Lung (tissue), 12 donors: ENCODE measurements around the gene NOSIP. TPM values are rescaled to one million over a fixed set of nuclear protein-coding genes. Genes with fewer than 3 reads are reported as not detected.

ENCODE experiments used
- ATAC-seq: fragments of 200-7000 bp; cut with Tn5 transposase; one replicate; pipeline ENCODE4 v1.9.1; 2020; ENCODE audit warnings: moderate number of reproducible peaks; ENCODE audit not compliant: insufficient read depth, low FRiP score
- DNase-seq, 3 donors: peaks; one replicate each; pipeline ENCODE4 v3.0.0-alpha.2; 2013 to 2017
- H3K27ac ChIP-seq, 2 donors: one replicate each; pipeline ENCODE4 v1.5.1; 2013; ENCODE audit warnings: mild to moderate bottlenecking in 2 of 2, moderate library complexity in 2 of 2, control low read depth in 1 of 2, inconsistent platforms in 1 of 2, low read depth in 1 of 2, low read length in 1 of 2
- H3K27me3 ChIP-seq, 3 donors: one replicate each; pipeline ENCODE4 v1.5.1; 2013; ENCODE audit warnings: low read length in 2 of 3; ENCODE audit not compliant: control insufficient read depth in 3 of 3, insufficient read depth in 3 of 3
- H3K36me3 ChIP-seq, 4 donors: one replicate each; pipeline ENCODE4 v1.5.1; 2013; ENCODE audit warnings: low read length in 4 of 4, mild to moderate bottlenecking in 1 of 4, moderate library complexity in 1 of 4; ENCODE audit not compliant: control insufficient read depth in 4 of 4, insufficient read depth in 4 of 4
- H3K4me1 ChIP-seq, 5 donors: one replicate each; pipeline ENCODE4 v1.5.1; 2013; ENCODE audit warnings: low read length in 5 of 5, mild to moderate bottlenecking in 2 of 5, moderate library complexity in 1 of 5; ENCODE audit not compliant: control insufficient read depth in 5 of 5, insufficient read depth in 5 of 5
- H3K4me3 ChIP-seq: one replicate; pipeline ENCODE4 v1.5.1; 2013; ENCODE audit warnings: mild to moderate bottlenecking, control low read depth, moderate library complexity
- H3K9ac ChIP-seq, 2 donors: one replicate each; pipeline ENCODE4 v1.5.1; 2013; ENCODE audit warnings: low read length in 2 of 2, control low read depth in 1 of 2; ENCODE audit not compliant: insufficient read depth in 1 of 2
- H3K9me3 ChIP-seq, 4 donors: one replicate each; pipeline ENCODE4 v1.5.1; 2013; ENCODE audit warnings: low read length in 3 of 4, mild to moderate bottlenecking in 1 of 4, moderate library complexity in 1 of 4; ENCODE audit not compliant: control insufficient read depth in 4 of 4, insufficient read depth in 3 of 4
- WGBS, 2 donors: extraction: QIAGEN DNeasy Blood & Tissue Kit; methylation state at CpG; one replicate each; pipeline ENCODE4 v1.1.7; 2013; 5-methylcytosine and 5-hydroxymethylcytosine counted together
- polyA plus RNA-seq, 2 donors: library from polyadenylated mRNA; stranded (reverse); fragments of 200-250 nt; gene quantifications; one replicate each; pipeline ENCODE4 v1.2.1, GENCODE V29; 2013
- total RNA-seq, 2 donors: library from RNA; depleted of rRNA in 1 of 2; stranded (reverse); fragments of >200 nt in 1 of 2; gene quantifications; one replicate each; pipeline ENCODE4 v1.2.1, GENCODE V29; 2014 to 2021
- TF ChIP-seq, protein P1 (sequence below): IDR thresholded peaks from 2 replicates; pipeline ENCODE4 v1.5.1; 2012; ENCODE audit warnings: mild to moderate bottlenecking; ENCODE audit errors: control extremely low read depth, extremely low read depth
- donor health status: control.
- donor health status: control.
- donor health status: Bipolar disorder and iron deficiency.
- donor health status: healthy.
- donor health status: DM: yes; HTN: yes; CAD: no.

The NOSIP gene
- total and polyA plus RNA-seq, 4 donors: 40.9 to 84.2 (median 62.6) TPM

DNA sequence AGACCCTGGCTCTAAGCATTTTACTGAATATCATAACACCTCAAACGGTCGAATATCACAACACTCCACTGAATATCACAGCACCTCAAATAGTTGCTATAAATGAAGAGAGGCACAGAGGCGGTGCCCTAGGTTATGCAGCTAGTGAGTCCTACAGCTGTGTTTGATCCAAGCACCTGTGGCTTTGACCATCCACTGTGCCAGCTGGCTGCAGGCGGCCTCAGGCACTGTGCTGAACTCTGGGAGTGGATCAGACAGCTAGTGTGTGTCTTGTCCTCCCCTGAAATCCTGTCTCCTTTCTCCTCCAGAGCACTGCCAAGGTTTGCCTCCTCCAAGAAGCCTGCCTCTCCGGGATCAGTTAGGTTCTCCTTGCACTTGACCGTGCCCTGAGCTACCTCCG is 7.3 kb downstream of the NOSIP start:
- H3K4me3 ChIP-seq: no peak overlapping the region
- WGBS, 2 donors: 92 to 96% methylated on average over 7 of the region's 7 CpGs
- no peaks in the 10 kb centered on the region for H3K9me3 ChIP-seq
- peaks cover 4 to 15% (median 7%) of the 10 kb centered on the region in 4 donors for H3K36me3 ChIP-seq
- H3K4me1 ChIP-seq: peaks cover 3 to 7% (median 6%) of the 10 kb centered on the region in 5 donors
- H3K27me3 ChIP-seq: no peaks in the 10 kb centered on the region
- TF ChIP-seq, protein P1, sequence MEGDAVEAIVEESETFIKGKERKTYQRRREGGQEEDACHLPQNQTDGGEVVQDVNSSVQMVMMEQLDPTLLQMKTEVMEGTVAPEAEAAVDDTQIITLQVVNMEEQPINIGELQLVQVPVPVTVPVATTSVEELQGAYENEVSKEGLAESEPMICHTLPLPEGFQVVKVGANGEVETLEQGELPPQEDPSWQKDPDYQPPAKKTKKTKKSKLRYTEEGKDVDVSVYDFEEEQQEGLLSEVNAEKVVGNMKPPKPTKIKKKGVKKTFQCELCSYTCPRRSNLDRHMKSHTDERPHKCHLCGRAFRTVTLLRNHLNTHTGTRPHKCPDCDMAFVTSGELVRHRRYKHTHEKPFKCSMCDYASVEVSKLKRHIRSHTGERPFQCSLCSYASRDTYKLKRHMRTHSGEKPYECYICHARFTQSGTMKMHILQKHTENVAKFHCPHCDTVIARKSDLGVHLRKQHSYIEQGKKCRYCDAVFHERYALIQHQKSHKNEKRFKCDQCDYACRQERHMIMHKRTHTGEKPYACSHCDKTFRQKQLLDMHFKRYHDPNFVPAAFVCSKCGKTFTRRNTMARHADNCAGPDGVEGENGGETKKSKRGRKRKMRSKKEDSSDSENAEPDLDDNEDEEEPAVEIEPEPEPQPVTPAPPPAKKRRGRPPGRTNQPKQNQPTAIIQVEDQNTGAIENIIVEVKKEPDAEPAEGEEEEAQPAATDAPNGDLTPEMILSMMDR: no peak
- no peak overlapping the region for H3K9ac ChIP-seq
- ATAC-seq (no peak), DNase-seq (no peak)
- no peak overlapping the region for H3K27ac ChIP-seq

DNA sequence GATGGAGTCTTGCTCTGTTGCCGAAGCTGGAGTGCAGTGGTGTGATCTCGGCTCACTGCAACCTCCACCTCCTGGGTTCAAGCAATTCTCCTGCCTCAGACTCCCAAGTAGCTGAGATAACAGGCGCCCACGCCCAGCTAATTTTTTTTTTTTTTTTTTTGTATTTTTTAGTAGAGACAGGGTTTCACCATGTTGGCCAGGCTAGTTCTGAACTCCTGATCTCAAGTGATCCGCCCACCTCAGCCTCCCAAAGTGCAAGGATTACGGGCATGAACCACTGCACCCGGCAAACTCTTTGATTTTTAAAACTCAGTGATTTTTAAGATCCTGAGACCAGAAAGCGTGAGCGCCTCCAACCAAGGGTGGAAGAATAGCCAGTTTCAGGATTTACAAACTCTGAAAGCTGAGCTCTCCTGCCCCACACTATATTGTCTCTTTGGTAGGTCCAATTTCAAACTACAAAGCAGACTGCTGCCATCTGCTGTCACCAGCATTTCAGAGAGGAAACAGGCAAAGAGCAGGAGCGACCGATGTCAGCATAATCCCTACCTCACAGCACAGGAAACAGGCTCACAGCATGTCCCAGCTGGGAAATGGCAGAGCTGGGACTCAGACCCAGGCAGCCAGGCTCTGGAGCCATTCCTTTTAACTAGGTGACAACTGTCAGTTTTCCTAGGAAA is 9.2 kb downstream of the NOSIP start:
- Histone ChIP-seq H3K27me3 (no peaks in the 10 kb centered on the region), H3K9me3 (no peaks in the 10 kb centered on the region), H3K36me3 (peaks cover 4 to 13% (median 7%) of the 10 kb centered on the region in 4 donors), H3K4me1 (peaks cover 3 to 8% (median 6%) of the 10 kb centered on the region in 5 donors), H3K27ac (peak overlapping the region in 1 of 2 donors; percentile 61), H3K9ac (no peak overlapping the region), H3K4me3 (no peak overlapping the region)
- TF ChIP-seq, protein P1: no peak
- DNase-seq: peak; percentile 35 to 61 (median 52)
- no peak for ATAC-seq
- 76 to 78% methylated on average over 11 of the region's 11 CpGs for WGBS, 2 donors

DNA sequence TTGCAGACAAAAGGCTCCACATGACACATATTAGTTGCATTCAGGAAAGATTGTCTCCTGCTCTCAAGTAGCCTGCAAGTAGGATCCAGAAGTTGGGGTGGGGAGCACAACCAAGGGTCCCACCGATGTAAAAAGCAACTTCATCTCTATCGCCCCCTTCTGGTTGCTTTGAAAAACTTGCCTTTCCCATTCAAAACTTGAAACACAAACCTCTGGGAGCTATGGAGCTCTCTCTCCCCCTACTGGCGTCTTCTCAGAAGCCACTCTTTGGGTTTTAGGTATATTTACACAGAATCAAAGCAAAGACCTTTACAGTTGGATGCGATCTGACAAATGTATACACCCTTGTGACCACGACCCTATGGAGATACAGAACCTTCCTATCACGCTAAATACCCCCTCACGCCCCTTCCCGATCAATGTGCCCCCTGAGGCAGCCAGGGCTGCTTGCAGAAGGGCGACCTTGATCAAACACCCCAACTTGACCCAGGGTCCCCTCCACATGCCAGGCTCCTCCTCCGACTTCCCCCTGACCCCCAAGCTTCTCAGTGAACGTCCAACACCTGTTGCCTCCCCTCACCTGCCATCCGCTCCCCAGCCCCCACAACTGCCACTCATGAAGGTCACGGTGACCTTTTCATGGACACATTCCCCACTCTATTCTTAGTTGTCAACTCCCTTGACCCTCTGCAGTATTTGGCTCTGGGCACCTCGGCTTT is 10.1 kb downstream of the NOSIP start:
- Histone ChIP-seq H3K27ac (peak overlapping the region; percentile 38 to 47), H3K9me3 (no peaks in the 10 kb centered on the region)
- DNase-seq: peak; percentile 77 to 93 (median 89)

More for the DNA sequence above, 10.1 kb downstream of the NOSIP start:
- peak; percentile 79 for ATAC-seq
- H3K9ac ChIP-seq: no peak overlapping the region
- no peak overlapping the region for H3K4me3 ChIP-seq
- peaks cover 4 to 8% (median 7%) of the 10 kb centered on the region in 4 donors for H3K36me3 ChIP-seq
- no peaks in the 10 kb centered on the region for H3K27me3 ChIP-seq
- peaks cover 3 to 8% (median 6%) of the 10 kb centered on the region in 5 donors for H3K4me1 ChIP-seq
- 35 to 40% methylated on average over 14 of the region's 14 CpGs for WGBS, 2 donors
- TF ChIP-seq, protein P1: peak; percentile 98
